Karpas-422 (cell line): ENCODE results near the gene NLGN2. TPM values are rescaled to one million over a fixed set of nuclear protein-coding genes. Genes with fewer than 3 reads are reported as not detected.

Experiments used
- DNase-seq: peaks from one replicate; pipeline ENCODE4 v3.0.0-alpha.2; 2015
- H2AFZ ChIP-seq: fragments of 200-600 bp; sonication (generic); 2 replicates; pipeline ENCODE4 v1.6.1; 2014; ENCODE audit warnings: antibody characterized with exemption, low read length, mixed read lengths
- H3K27ac ChIP-seq: fragments of 200-600 bp; sonication (generic); 2 replicates; pipeline ENCODE4 v1.5.1; 2014; ENCODE audit warnings: mild to moderate bottlenecking, low read length, moderate library complexity
- H3K27me3 ChIP-seq: fragments of 200-600 bp; sonication (generic); 2 replicates; pipeline ENCODE4 v1.6.1; 2014; ENCODE audit warnings: low read length, mixed read lengths
- H3K36me3 ChIP-seq: fragments of 200-600 bp; sonication (generic); 2 replicates; pipeline ENCODE4 v1.6.1; 2014; ENCODE audit warnings: low read length, mixed read lengths; ENCODE audit not compliant: insufficient read depth
- H3K4me1 ChIP-seq: fragments of 200-600 bp; sonication (generic); 2 replicates; pipeline ENCODE4 v1.6.1; 2014; ENCODE audit warnings: mild to moderate bottlenecking, low read length, mixed read lengths
- H3K4me2 ChIP-seq: fragments of 200-600 bp; sonication (generic); 2 replicates; pipeline ENCODE4 v1.6.1; 2014; ENCODE audit warnings: low read length, low read depth, mild to moderate bottlenecking; ENCODE audit not compliant: poor library complexity, severe bottlenecking
- H3K4me3 ChIP-seq: fragments of 200-600 bp; sonication (generic); 2 replicates; pipeline ENCODE4 v1.5.1; 2014; ENCODE audit warnings: mild to moderate bottlenecking, antibody characterized with exemption, low read length, mixed read lengths
- H3K79me2 ChIP-seq: fragments of 200-600 bp; sonication (generic); 2 replicates; pipeline ENCODE4 v1.6.1; 2014; ENCODE audit warnings: mild to moderate bottlenecking, low read length, mixed read lengths
- H3K9ac ChIP-seq: fragments of 200-600 bp; sonication (generic); 2 replicates; pipeline ENCODE4 v1.6.0; 2014; ENCODE audit warnings: low read length
- H3K9me2 ChIP-seq: fragments of 200-600 bp; sonication (generic), shearing (Covaris generic); replicated peaks from 2 replicates; pipeline ENCODE4 v1.6.0; 2014; ENCODE audit warnings: mild to moderate bottlenecking, low read length, moderate library complexity; ENCODE audit not compliant: insufficient read depth
- H3K9me3 ChIP-seq: fragments of 300-700, 200-600 bp; sonication (generic); 2 replicates; pipeline ENCODE4 v1.6.1; 2014; ENCODE audit warnings: low read length, mixed read lengths
- H4K20me1 ChIP-seq: fragments of 200-600 bp; sonication (generic); 2 replicates; pipeline ENCODE4 v1.6.1; 2014; ENCODE audit warnings: mild to moderate bottlenecking, antibody characterized with exemption, low read length, low read depth; ENCODE audit not compliant: insufficient read depth
- total RNA-seq: library from RNA; depleted of rRNA; stranded (reverse); fragments of >200 nt; shearing (Covaris generic); gene quantifications from 2 replicates; pipeline ENCODE4 v1.2.3, GENCODE V29; 2014; ENCODE audit warnings: low replicate concordance

NLGN2 gene
- total RNA-seq, 1 experiment from 2014 or later = not detected

GRCh38 chr17:7370853-7371252 lies 36.8 kb upstream of the NLGN2 start:
- no peaks in the 10 kb centered on the region for H3K79me2 ChIP-seq
- H2AFZ ChIP-seq = no peak overlapping the region
- no peaks in the 10 kb centered on the region for H3K36me3 ChIP-seq
- H3K9me3 ChIP-seq = no peaks in the 10 kb centered on the region
- H3K9me2 ChIP-seq = no peaks in the 10 kb centered on the region
- no peak overlapping the region for H3K4me3 ChIP-seq
- H3K4me2 ChIP-seq = no peak overlapping the region
- no peaks in the 10 kb centered on the region for H3K4me1 ChIP-seq
- no peak overlapping the region for H3K27ac ChIP-seq
- H4K20me1 ChIP-seq = no peaks in the 10 kb centered on the region
- no peak overlapping the region for H3K9ac ChIP-seq
- DNase-seq = no peak
- H3K27me3 ChIP-seq = no peaks in the 10 kb centered on the region

DNA sequence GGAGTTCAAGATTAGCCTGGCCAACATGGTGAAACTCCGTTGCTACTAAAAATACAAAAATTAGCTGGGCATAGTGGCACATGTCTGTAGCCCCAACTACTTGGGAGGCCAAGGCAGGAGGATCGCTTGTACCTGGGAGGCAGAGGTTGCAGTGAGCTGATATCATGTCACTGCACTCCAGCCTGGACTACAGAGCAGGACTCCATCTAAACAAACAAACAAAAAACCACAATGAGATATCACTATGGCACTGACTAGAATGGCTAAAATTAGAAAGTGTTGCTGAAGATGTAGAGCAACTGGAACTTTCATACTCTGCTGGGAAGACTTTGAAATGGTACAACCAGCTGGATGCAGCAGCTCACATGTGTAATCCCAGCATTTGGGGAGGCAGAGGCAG lies 33.3 kb upstream of the NLGN2 start:
- no peak overlapping the region for H3K27ac ChIP-seq
- H3K79me2 ChIP-seq = no peaks in the 10 kb centered on the region
- no peaks in the 10 kb centered on the region for H3K36me3 ChIP-seq
- no peaks in the 10 kb centered on the region for H3K27me3 ChIP-seq
- no peak for DNase-seq
- H3K9ac ChIP-seq = no peak overlapping the region
- H3K9me2 ChIP-seq = no peaks in the 10 kb centered on the region
- H4K20me1 ChIP-seq = no peaks in the 10 kb centered on the region
- no peak overlapping the region for H2AFZ ChIP-seq
- H3K4me2 ChIP-seq = no peak overlapping the region
- no peaks in the 10 kb centered on the region for H3K4me1 ChIP-seq
- 0 out of 2 replicates have a peak, but pooled peaks cover 2% of the 10 kb centered on the region for H3K9me3 ChIP-seq
- no peak overlapping the region for H3K4me3 ChIP-seq

GRCh38 chr17:7379134-7379533 lies 28.5 kb upstream of the NLGN2 start:
- no peaks in the 10 kb centered on the region for H3K27me3 ChIP-seq

GRCh38 chr17:7380321-7380720 lies 27.3 kb upstream of the NLGN2 start:
- Histone ChIP-seq H3K9me3 (0 out of 2 replicates have a peak, but pooled peaks cover 2% of the 10 kb centered on the region), H2AFZ (no peak overlapping the region), H3K4me2 (no peak overlapping the region), H3K36me3 (no peaks in the 10 kb centered on the region), H3K27me3 (no peaks in the 10 kb centered on the region), H3K79me2 (no peaks in the 10 kb centered on the region), H4K20me1 (no peaks in the 10 kb centered on the region), H3K4me1 (peaks cover 15% of the 10 kb centered on the region), H3K4me3 (no peak overlapping the region), H3K9ac (no peak overlapping the region), H3K27ac (no peak overlapping the region), H3K9me2 (no peaks in the 10 kb centered on the region)
- DNase-seq = no peak

More at GRCh38 chr17:7379134-7379533, 28.5 kb upstream of the NLGN2 start:
- no peaks in the 10 kb centered on the region for H3K36me3 ChIP-seq
- no peak overlapping the region for H3K4me2 ChIP-seq
- no peak overlapping the region for H3K4me3 ChIP-seq
- no peak for DNase-seq
- 0 out of 2 replicates have a peak, but pooled peaks cover 2% of the 10 kb centered on the region for H3K9me3 ChIP-seq
- no peak overlapping the region for H3K27ac ChIP-seq
- peaks cover 9% of the 10 kb centered on the region for H3K4me1 ChIP-seq
- no peak overlapping the region for H2AFZ ChIP-seq
- no peaks in the 10 kb centered on the region for H3K9me2 ChIP-seq
- no peaks in the 10 kb centered on the region for H3K79me2 ChIP-seq
- no peaks in the 10 kb centered on the region for H4K20me1 ChIP-seq
- H3K9ac ChIP-seq = no peak overlapping the region

- DNase-seq = no peak
- Histone ChIP-seq H2AFZ (no peak within 1 kb of the TSS), H3K36me3 (no peaks in the 10 kb centered on the region), H3K9me3 (0 out of 2 replicates have a peak, but pooled peaks cover 2% of the 10 kb centered on the region), H3K9ac (no peak within 1 kb of the TSS), H3K4me3 (no peak within 1 kb of the TSS), H3K79me2 (no peaks in the 10 kb centered on the region), H3K9me2 (no peaks in the 10 kb centered on the region), H3K27ac (no peak within 1 kb of the TSS), H3K4me1 (peaks cover 15% of the 10 kb centered on the region), H3K4me2 (no peak within 1 kb of the TSS), H4K20me1 (no peaks in the 10 kb centered on the region), H3K27me3 (no peaks in the 10 kb centered on the region)
Observed at GRCh38 chr17:7380855-7381683, 26.6 kb upstream of the NLGN2 start, which contains the start of gene TNK1. TNK1 (plus strand) TSS chr17:7381089; CDS start chr17:7382927, 1,838 bp downstream.

DNA sequence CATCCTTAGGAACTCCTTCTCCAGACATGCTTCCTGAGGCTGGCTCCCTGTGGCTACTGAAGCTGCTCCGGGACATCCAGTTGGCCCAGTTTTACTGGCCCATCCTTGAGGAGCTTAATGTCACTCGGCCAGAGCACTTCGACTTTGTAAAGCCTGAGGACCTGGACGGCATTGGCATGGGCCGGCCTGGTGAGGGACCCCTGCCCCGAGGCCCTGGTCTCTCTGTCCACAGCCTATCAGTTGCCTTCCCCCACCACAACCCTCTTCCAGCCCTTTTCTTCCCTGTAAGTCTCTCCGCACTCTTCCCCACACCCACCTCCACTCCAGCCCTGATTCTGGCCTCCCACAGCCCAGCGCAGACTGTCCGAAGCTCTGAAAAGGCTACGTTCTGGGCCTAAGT lies 24.7 kb upstream of the NLGN2 start:
- Histone ChIP-seq H3K9ac (no peak overlapping the region), H3K9me3 (0 out of 2 replicates have a peak, but pooled peaks cover 2% of the 10 kb centered on the region), H3K79me2 (no peaks in the 10 kb centered on the region), H4K20me1 (no peaks in the 10 kb centered on the region), H3K36me3 (no peaks in the 10 kb centered on the region), H2AFZ (no peak overlapping the region), H3K4me1 (peaks cover 15% of the 10 kb centered on the region), H3K27me3 (no peaks in the 10 kb centered on the region), H3K4me2 (no peak overlapping the region), H3K4me3 (no peak overlapping the region), H3K27ac (no peak overlapping the region), H3K9me2 (no peaks in the 10 kb centered on the region)
- no peak for DNase-seq

GRCh38 chr17:7383371-7383741 lies 24.3 kb upstream of the NLGN2 start:
- no peak overlapping the region for H3K27ac ChIP-seq
- H4K20me1 ChIP-seq = no peaks in the 10 kb centered on the region
- H2AFZ ChIP-seq = no peak overlapping the region
- H3K4me2 ChIP-seq = peak overlapping the region; percentile 88
- 0 out of 2 replicates have a peak, but pooled peaks cover 2% of the 10 kb centered on the region for H3K9me3 ChIP-seq
- peak overlapping the region; percentile 72; the same call in 1 of the 2 replicates for H3K4me3 ChIP-seq
- no peaks in the 10 kb centered on the region for H3K36me3 ChIP-seq
- H3K4me1 ChIP-seq = peaks cover 15% of the 10 kb centered on the region
- DNase-seq = no peak
- no peaks in the 10 kb centered on the region for H3K9me2 ChIP-seq
- peak overlapping the region; percentile 72 for H3K9ac ChIP-seq
- no peaks in the 10 kb centered on the region for H3K27me3 ChIP-seq
- no peaks in the 10 kb centered on the region for H3K79me2 ChIP-seq

DNA sequence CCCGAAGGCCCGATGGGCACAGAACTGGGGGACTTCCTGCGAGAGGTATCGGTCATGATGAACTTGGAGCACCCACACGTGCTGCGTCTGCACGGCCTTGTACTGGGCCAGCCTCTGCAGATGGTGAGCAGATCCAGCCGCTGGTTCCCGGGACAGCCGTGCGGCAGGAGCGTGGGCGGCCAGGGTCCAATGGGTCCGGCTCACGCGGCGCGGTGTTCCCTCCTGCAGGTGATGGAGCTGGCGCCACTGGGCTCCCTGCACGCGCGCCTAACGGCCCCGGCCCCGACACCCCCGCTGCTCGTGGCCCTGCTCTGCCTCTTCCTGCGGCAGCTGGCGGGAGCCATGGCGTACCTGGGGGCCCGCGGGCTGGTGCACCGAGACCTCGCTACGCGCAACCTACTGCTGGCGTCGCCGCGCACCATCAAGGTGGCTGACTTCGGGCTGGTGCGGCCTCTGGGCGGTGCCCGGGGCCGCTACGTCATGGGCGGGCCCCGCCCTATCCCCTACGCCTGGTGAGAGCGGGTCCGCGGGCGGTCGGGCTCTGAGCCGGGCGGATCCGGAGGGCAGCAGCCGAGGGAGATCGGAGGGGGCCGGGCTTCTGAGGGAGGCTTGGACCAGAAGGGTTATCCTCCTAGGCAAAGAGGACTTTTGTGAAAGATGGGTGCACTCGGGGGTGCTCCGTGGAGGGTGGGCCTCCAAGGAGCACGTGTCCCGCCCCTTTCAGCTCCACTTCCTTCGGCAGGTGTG lies 23.7 kb upstream of the NLGN2 start:
- H3K9me2 ChIP-seq = no peaks in the 10 kb centered on the region
- H3K4me3 ChIP-seq = peak overlapping the region; percentile 72
- H3K27ac ChIP-seq = no peak overlapping the region
- H4K20me1 ChIP-seq = no peaks in the 10 kb centered on the region
- peak overlapping the region; percentile 72 for H3K9ac ChIP-seq
- H3K4me2 ChIP-seq = peak overlapping the region; percentile 88
- H2AFZ ChIP-seq = peak overlapping the region; percentile 87; the same call in 1 of the 2 replicates
- H3K9me3 ChIP-seq = 0 out of 2 replicates have a peak, but pooled peaks cover 2% of the 10 kb centered on the region
- peaks cover 15% of the 10 kb centered on the region for H3K4me1 ChIP-seq
- no peaks in the 10 kb centered on the region for H3K27me3 ChIP-seq
- H3K36me3 ChIP-seq = no peaks in the 10 kb centered on the region
- DNase-seq = peak; percentile 90
- no peaks in the 10 kb centered on the region for H3K79me2 ChIP-seq
